ENCODE data around the gene TWIST2.

DNA sequence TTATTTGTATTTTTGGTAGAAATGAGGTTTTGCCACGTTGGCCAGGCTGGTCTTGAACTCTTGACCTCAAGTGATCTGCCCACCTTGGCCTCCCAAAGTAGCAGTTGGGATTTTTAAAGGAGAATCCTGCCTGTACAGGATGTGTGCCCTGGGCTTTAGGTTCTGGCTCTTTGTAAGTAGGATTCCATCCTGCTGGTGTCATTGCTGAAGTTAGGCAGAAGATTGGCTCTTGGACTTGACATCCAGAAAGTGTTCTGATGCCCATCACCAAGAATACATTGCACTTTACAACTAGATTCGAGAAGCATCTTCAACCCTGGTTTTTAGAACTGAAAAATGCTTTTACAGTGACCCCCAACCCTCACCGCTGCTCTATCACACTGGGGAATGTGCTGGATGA lies 4.4 kb upstream of the TWIST2 start:
- TF ChIP-seq, protein P1, sequence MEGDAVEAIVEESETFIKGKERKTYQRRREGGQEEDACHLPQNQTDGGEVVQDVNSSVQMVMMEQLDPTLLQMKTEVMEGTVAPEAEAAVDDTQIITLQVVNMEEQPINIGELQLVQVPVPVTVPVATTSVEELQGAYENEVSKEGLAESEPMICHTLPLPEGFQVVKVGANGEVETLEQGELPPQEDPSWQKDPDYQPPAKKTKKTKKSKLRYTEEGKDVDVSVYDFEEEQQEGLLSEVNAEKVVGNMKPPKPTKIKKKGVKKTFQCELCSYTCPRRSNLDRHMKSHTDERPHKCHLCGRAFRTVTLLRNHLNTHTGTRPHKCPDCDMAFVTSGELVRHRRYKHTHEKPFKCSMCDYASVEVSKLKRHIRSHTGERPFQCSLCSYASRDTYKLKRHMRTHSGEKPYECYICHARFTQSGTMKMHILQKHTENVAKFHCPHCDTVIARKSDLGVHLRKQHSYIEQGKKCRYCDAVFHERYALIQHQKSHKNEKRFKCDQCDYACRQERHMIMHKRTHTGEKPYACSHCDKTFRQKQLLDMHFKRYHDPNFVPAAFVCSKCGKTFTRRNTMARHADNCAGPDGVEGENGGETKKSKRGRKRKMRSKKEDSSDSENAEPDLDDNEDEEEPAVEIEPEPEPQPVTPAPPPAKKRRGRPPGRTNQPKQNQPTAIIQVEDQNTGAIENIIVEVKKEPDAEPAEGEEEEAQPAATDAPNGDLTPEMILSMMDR (IDR thresholded peaks at IDR 0.05; ENCODE audit: poor library complexity, severe bottlenecking) = no peak
- TF ChIP-seq POLR2AphosphoS5 (IDR thresholded peaks at IDR 0.05) = no peak
- TF ChIP-seq EZH2 (IDR thresholded peaks at IDR 0.05; ENCODE audit: borderline replicate concordance, insufficient read depth, low read length, poor library complexity, severe bottlenecking) = no peak
- TF ChIP-seq TAF1 (IDR thresholded peaks at IDR 0.05; ENCODE audit: low read depth) = no peak

All from neural cell (in vitro differentiated cells).